ENCODE data around the gene ITPRID1. TPM values are rescaled to one million over a fixed set of nuclear protein-coding genes. Genes with fewer than 3 reads are reported as not detected.
"Not testable (repeated sequence)": the region's sequence is repeated elsewhere in the genome, so short reads cannot be mapped to it uniquely, and the experiment has no call there.

ITPRID1 gene
- total and polyA plus RNA-seq, 4 experiments from 2014 or later, result not detected

- H3K4me3 ChIP-seq (ENCODE audit: low read length in 2 of 2), result no peak overlapping the region
- no peaks in the 10 kb centered on the region for H3K4me1 Mint-ChIP-seq
- H3K36me3 ChIP-seq (ENCODE audit: insufficient read depth, low read length), result no peaks in the 10 kb centered on the region
- H3K4me3 Mint-ChIP-seq, result no peak overlapping the region
- CTCF ChIA-PET (ENCODE audit: partially characterized antibody), result no interaction called here
- intact Hi-C loops (cut with micrococcal nuclease), result no loop called here
- H3K4me1 ChIP-seq (ENCODE audit: insufficient read depth, low read length), result no peaks in the 10 kb centered on the region
- DNase-seq, result no peak
- H3K27me3 ChIP-seq (ENCODE audit: insufficient read depth, low read length), result no peaks in the 10 kb centered on the region
- H3K9me3 Mint-ChIP-seq, result peaks cover 0 to 15% (median 5%) of the 10 kb centered on the region in 8 donors
- H3K9me3 ChIP-seq (ENCODE audit: control insufficient read depth in 1 of 2, low read length in 2 of 2), result no peaks in the 10 kb centered on the region
- H3K27ac Mint-ChIP-seq, result no peak overlapping the region
- no peaks in the 10 kb centered on the region for H3K36me3 Mint-ChIP-seq
- POLR2A ChIA-PET (ENCODE audit: partially characterized antibody), result no interaction called here
- no peaks in the 10 kb centered on the region for H3K27me3 Mint-ChIP-seq
- H3K27ac ChIP-seq (ENCODE audit: low read depth, low read length), result no peak overlapping the region
Measured at GRCh38 chr7:31516680-31517502, 3.0 kb downstream of the ITPRID1 start.

DNA sequence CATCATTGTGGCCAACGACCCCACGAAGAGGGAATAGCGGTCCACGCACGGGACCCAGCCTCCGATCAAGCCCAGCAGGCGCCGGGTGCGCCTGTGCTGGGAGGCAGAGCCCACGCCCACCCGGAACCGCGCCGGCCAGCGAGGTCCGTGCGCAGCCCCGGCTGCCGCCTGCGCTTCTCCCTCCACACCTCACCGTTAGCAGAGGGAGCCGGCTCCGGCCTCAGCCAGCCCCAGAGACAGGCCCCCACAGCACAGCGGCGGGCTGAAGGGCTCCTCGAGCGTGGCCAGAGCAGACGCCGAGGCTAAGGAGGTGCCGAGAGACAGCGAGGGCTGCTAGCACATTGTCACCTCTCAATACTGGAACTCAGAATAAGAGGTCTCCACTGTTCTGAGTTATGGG lies 3.6 kb downstream of the ITPRID1 start:
- Mint-ChIP-seq H3K4me3 (peak overlapping the region in 1 of 8 donors; percentile 37), H3K4me1 (no peaks in the 10 kb centered on the region), H3K27ac (no peak overlapping the region), H3K27me3 (no peaks in the 10 kb centered on the region), H3K9me3 (peaks cover 0 to 15% (median 5%) of the 10 kb centered on the region in 8 donors), H3K36me3 (no peaks in the 10 kb centered on the region)
- no peak overlapping the region for H3K4me3 ChIP-seq (ENCODE audit: low read length in 2 of 2)
- H3K4me1 ChIP-seq (ENCODE audit: insufficient read depth, low read length), result no peaks in the 10 kb centered on the region
- no peaks in the 10 kb centered on the region for H3K27me3 ChIP-seq (ENCODE audit: insufficient read depth, low read length)
- H3K27ac ChIP-seq (ENCODE audit: low read depth, low read length), result no peak overlapping the region
- no peaks in the 10 kb centered on the region for H3K9me3 ChIP-seq (ENCODE audit: control insufficient read depth in 1 of 2, low read length in 2 of 2)
- intact Hi-C loops (cut with micrococcal nuclease), result no loop called here
- no peaks in the 10 kb centered on the region for H3K36me3 ChIP-seq (ENCODE audit: insufficient read depth, low read length)
- POLR2A ChIA-PET (ENCODE audit: partially characterized antibody), result no interaction called here
- CTCF ChIA-PET (ENCODE audit: partially characterized antibody), result no interaction called here
- DNase-seq, result no peak

GRCh38 chr7:31518766-31519165 lies 4.9 kb downstream of the ITPRID1 start:
- Histone ChIP-seq H3K36me3 (ENCODE audit: insufficient read depth, low read length) (no peaks in the 10 kb centered on the region), H3K27ac (ENCODE audit: low read depth, low read length) (no peak overlapping the region), H3K4me1 (ENCODE audit: insufficient read depth, low read length) (no peaks in the 10 kb centered on the region), H3K27me3 (ENCODE audit: insufficient read depth, low read length) (no peaks in the 10 kb centered on the region), H3K9me3 (ENCODE audit: control insufficient read depth in 1 of 2, low read length in 2 of 2) (no peaks in the 10 kb centered on the region), H3K4me3 (ENCODE audit: low read length in 2 of 2) (no peak overlapping the region)
- no peaks in the 10 kb centered on the region for H3K36me3 Mint-ChIP-seq
- ChIA-PET POLR2A (ENCODE audit: partially characterized antibody) (no interaction called here), CTCF (ENCODE audit: partially characterized antibody) (no interaction called here)
- DNase-seq, result no peak
- H3K27me3 Mint-ChIP-seq, result no peaks in the 10 kb centered on the region
- H3K4me3 Mint-ChIP-seq, result no peak overlapping the region
- no peaks in the 10 kb centered on the region for H3K4me1 Mint-ChIP-seq
- intact Hi-C loops (cut with micrococcal nuclease), result no loop called here
- no peak overlapping the region for H3K27ac Mint-ChIP-seq
- peaks cover 0 to 15% (median 5%) of the 10 kb centered on the region in 8 donors for H3K9me3 Mint-ChIP-seq

GRCh38 chr7:31521336-31522010 lies 7.6 kb downstream of the ITPRID1 start:
- Histone ChIP-seq H3K36me3 (ENCODE audit: insufficient read depth, low read length) (no peaks in the 10 kb centered on the region), H3K27me3 (ENCODE audit: insufficient read depth, low read length) (no peaks in the 10 kb centered on the region), H3K4me1 (ENCODE audit: insufficient read depth, low read length) (no peaks in the 10 kb centered on the region), H3K27ac (ENCODE audit: low read depth, low read length) (no peak overlapping the region), H3K9me3 (ENCODE audit: control insufficient read depth in 1 of 2, low read length in 2 of 2) (no peaks in the 10 kb centered on the region), H3K4me3 (ENCODE audit: low read length in 2 of 2) (no peak overlapping the region)
- ChIA-PET CTCF (ENCODE audit: partially characterized antibody) (no interaction called here), POLR2A (ENCODE audit: partially characterized antibody) (no interaction called here)
- no peaks in the 10 kb centered on the region for H3K4me1 Mint-ChIP-seq
- intact Hi-C loops (cut with micrococcal nuclease), result no loop called here
- H3K36me3 Mint-ChIP-seq, result no peaks in the 10 kb centered on the region
- H3K27ac Mint-ChIP-seq, result no peak overlapping the region
- DNase-seq, result no peak
- no peak overlapping the region for H3K4me3 Mint-ChIP-seq
- no peaks in the 10 kb centered on the region for H3K27me3 Mint-ChIP-seq
- H3K9me3 Mint-ChIP-seq, result peaks cover 0 to 9% (median 4%) of the 10 kb centered on the region in 8 donors

GRCh38 chr7:31526864-31527263 lies 13.0 kb downstream of the ITPRID1 start:
- H3K27me3 ChIP-seq (ENCODE audit: insufficient read depth, low read length), result no peaks in the 10 kb centered on the region
- no peak overlapping the region for H3K4me3 ChIP-seq (ENCODE audit: low read length in 2 of 2)
- no peaks in the 10 kb centered on the region for H3K36me3 ChIP-seq (ENCODE audit: insufficient read depth, low read length)
- H3K4me1 ChIP-seq (ENCODE audit: insufficient read depth, low read length), result no peaks in the 10 kb centered on the region
- no peak for DNase-seq
- Mint-ChIP-seq H3K4me1 (no peaks in the 10 kb centered on the region), H3K4me3 (peak overlapping the region in 1 of 8 donors; percentile 4), H3K27ac (no peak overlapping the region), H3K27me3 (no peaks in the 10 kb centered on the region), H3K9me3 (peaks cover 0 to 12% (median 2%) of the 10 kb centered on the region in 8 donors), H3K36me3 (no peaks in the 10 kb centered on the region)
- POLR2A ChIA-PET (ENCODE audit: partially characterized antibody), result no interaction called here
- CTCF ChIA-PET (ENCODE audit: partially characterized antibody), result no interaction called here
- no peak overlapping the region for H3K27ac ChIP-seq (ENCODE audit: low read depth, low read length)
- no peaks in the 10 kb centered on the region for H3K9me3 ChIP-seq (ENCODE audit: control insufficient read depth in 1 of 2, low read length in 2 of 2)
- intact Hi-C loops (cut with micrococcal nuclease), result no loop called here

DNA sequence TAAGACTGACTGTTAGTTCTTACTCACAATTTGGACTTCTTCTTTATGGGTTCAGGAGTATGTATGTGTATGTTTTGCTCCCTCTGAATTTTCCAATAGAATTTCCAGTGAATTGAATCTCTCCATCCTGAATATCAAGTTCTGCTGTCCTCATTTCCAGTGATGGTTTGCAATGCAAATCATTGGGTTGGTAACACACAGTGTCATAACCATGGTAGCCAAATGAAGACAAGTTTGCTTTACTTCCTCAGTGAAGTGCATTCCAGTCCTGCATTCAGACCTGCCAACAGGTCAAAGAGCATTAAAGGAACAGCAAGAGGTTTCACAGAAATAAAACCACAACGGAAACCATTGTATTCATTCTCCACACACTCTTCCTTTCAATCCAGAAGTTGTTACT lies 15.2 kb downstream of the ITPRID1 start:
- no peaks in the 10 kb centered on the region for H3K36me3 ChIP-seq (ENCODE audit: insufficient read depth, low read length)
- no peak overlapping the region for H3K27ac ChIP-seq (ENCODE audit: low read depth, low read length)
- intact Hi-C loops (cut with micrococcal nuclease), result no loop called here
- POLR2A ChIA-PET (ENCODE audit: partially characterized antibody), result no interaction called here
- Mint-ChIP-seq H3K4me3 (no peak overlapping the region), H3K27ac (no peak overlapping the region), H3K27me3 (no peaks in the 10 kb centered on the region), H3K9me3 (peaks cover 0 to 10% (median 0%) of the 10 kb centered on the region in 8 donors), H3K4me1 (no peaks in the 10 kb centered on the region), H3K36me3 (no peaks in the 10 kb centered on the region)
- no peaks in the 10 kb centered on the region for H3K9me3 ChIP-seq (ENCODE audit: control insufficient read depth in 1 of 2, low read length in 2 of 2)
- no peaks in the 10 kb centered on the region for H3K4me1 ChIP-seq (ENCODE audit: insufficient read depth, low read length)
- H3K27me3 ChIP-seq (ENCODE audit: insufficient read depth, low read length), result no peaks in the 10 kb centered on the region
- no peak for DNase-seq
- H3K4me3 ChIP-seq (ENCODE audit: low read length in 2 of 2), result no peak overlapping the region
- CTCF ChIA-PET (ENCODE audit: partially characterized antibody), result no interaction called here

DNA sequence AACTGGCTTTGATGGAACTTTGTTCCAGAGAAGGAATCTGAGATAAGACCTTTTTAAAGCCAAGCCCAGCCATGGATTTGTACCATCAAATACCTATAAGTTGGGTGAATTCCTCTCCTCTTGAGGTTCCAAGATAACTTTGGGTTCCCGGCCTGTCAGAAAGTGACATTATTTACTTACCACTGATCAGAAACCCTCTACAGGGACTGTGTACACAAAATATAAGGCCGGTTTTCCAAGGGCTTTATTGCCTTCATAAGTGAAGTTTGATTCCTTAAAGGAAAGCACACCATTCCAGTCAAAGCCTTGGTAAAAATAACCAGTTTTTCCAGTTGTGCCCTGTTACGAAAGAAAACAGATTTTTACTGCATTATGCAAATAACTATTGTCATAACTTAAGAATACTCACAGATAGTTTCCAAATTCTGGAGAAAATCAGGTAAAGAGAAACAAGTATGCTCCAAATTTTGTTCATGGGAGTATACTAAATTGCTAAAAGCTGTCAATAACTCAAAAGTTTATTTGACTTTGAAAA lies 26.8 kb downstream of the ITPRID1 start:
- H3K9me3 ChIP-seq (ENCODE audit: control insufficient read depth in 1 of 2, low read length in 2 of 2); POLR2A ChIA-PET (ENCODE audit: partially characterized antibody); CTCF ChIA-PET (ENCODE audit: partially characterized antibody); intact Hi-C loops (cut with micrococcal nuclease); H3K27ac ChIP-seq (ENCODE audit: low read depth, low read length); H3K27me3 Mint-ChIP-seq; H3K27me3 ChIP-seq (ENCODE audit: insufficient read depth, low read length); H3K4me3 ChIP-seq (ENCODE audit: low read length in 2 of 2); H3K36me3 ChIP-seq (ENCODE audit: insufficient read depth, low read length); H3K9me3 Mint-ChIP-seq; H3K4me3 Mint-ChIP-seq; H3K4me1 Mint-ChIP-seq; H3K36me3 Mint-ChIP-seq; DNase-seq; H3K4me1 ChIP-seq (ENCODE audit: insufficient read depth, low read length); H3K27ac Mint-ChIP-seq: not testable (repeated sequence)
